Measurements from ENCODE around the gene CDH3. TPM values are rescaled to one million over a fixed set of nuclear protein-coding genes. Genes with fewer than 3 reads are reported as not detected.

Gene CDH3
- total and polyA plus RNA-seq, 2 of the 8 experiments (the other 6 are each of a cell fraction or from before 2014, with no cell fraction given): 146 to 171 TPM

GRCh38 chr16:68717684-68718083 lies 72.6 kb downstream of the CDH3 start:
- no peak overlapping the region for H3K27ac ChIP-seq (ENCODE audit: low read depth, low read length)
- no peak overlapping the region for H3K9ac ChIP-seq (replicated peaks in 1 of 4; ENCODE audit: extremely low read depth in 1 of 4, low read depth in 3 of 4, low read length in 3 of 4)
- H3K23ac ChIP-seq (ENCODE audit: insufficient read length): no peak overlapping the region
- H3K4me1 ChIP-seq (replicated peaks in 1 of 4; ENCODE audit: control insufficient read depth in 3 of 4, insufficient read depth in 4 of 4, low read length in 3 of 4): peaks cover 0 to 4% (median under 1%) of the 10 kb centered on the region in 4 experiments; a peak in 1 of 7 replicates
- H3K9me3 ChIP-seq (ENCODE audit: insufficient read depth in 2 of 2, low read depth in 1 of 2, low read length in 1 of 2): no peaks in the 10 kb centered on the region
- no peak overlapping the region for H3K4ac ChIP-seq (replicated peaks; ENCODE audit: insufficient read length, low read depth, low read length)
- no peak overlapping the region for H4K8ac ChIP-seq (ENCODE audit: extremely low read depth, insufficient read depth, low read length)
- no peak overlapping the region for H2AFZ ChIP-seq (ENCODE audit: low read length)
- H3K23me2 ChIP-seq (ENCODE audit: low read depth, low read length): no peaks in the 10 kb centered on the region
- H3K27me3 ChIP-seq (replicated peaks in 1 of 4; ENCODE audit: control insufficient read depth in 3 of 4, extremely low read depth in 1 of 4, insufficient read depth in 3 of 4, low read length in 3 of 4): no peaks in the 10 kb centered on the region
- H4K91ac ChIP-seq (replicated peaks; ENCODE audit: insufficient read length, low read length): no peak overlapping the region
- ChIA-PET POLR2A (ENCODE audit: partially characterized antibody) (interaction anchor here (1.6 kb wide), 1 partner anchor 15 kb away, joined by 3 read pairs; no protein-coding TSS in a partner anchor), CTCF (ENCODE audit: partially characterized antibody) (interaction anchor here (0.7 to 1.3 kb wide), 5 partner anchors 9 to 34 kb away, joined by 3 to 4 read pairs (median 3); partner anchors contain the start of gene CDH1)
- no CpG with 5 or more reads among the region's 4 CpGs for WGBS, 2 experiments (ENCODE audit: extremely low coverage in 1 of 2, insufficient coverage in 1 of 2, insufficient read length in 1 of 2, insufficient replicate concordance in 2 of 2, low coverage in 1 of 2, low lambda C conversion rate in 2 of 2, missing lambda C conversion rate in 1 of 2)
- no peak overlapping the region for H3K14ac ChIP-seq (ENCODE audit: insufficient read length)
- H2BK5ac ChIP-seq (ENCODE audit: low read depth, low read length): no peak overlapping the region
- H2BK15ac ChIP-seq (ENCODE audit: low read length): no peak overlapping the region
- H4K20me1 ChIP-seq (replicated peaks in 1 of 2; ENCODE audit: control insufficient read depth in 1 of 2, insufficient read depth in 2 of 2, low read length in 2 of 2): no peaks in the 10 kb centered on the region
- H3K56ac ChIP-seq (replicated peaks; ENCODE audit: insufficient read length, low read depth, low read length): no peak overlapping the region
- no peak for FAIRE-seq
- H3K79me1 ChIP-seq (ENCODE audit: low read depth, low read length): no peaks in the 10 kb centered on the region
- no peak overlapping the region for H2BK12ac ChIP-seq (ENCODE audit: low read depth, low read length)
- H4K5ac ChIP-seq (ENCODE audit: insufficient read length, low read depth, low read length): no peak overlapping the region
- H3K4me3 ChIP-seq (ENCODE audit: extremely low read depth in 1 of 4, insufficient read depth in 2 of 4, low read depth in 3 of 4, low read length in 4 of 4): no peak overlapping the region
- H2AK5ac ChIP-seq (ENCODE audit: low read depth, low read length): no peak overlapping the region
- no peaks in the 10 kb centered on the region for H3K36me3 ChIP-seq (ENCODE audit: control insufficient read depth in 2 of 4, insufficient read depth in 4 of 4, low read length in 3 of 4)
- no peak for DNase-seq (ENCODE audit: low read depth in 1 of 2, low spot score in 2 of 2)
- no peak overlapping the region for H3K4me2 ChIP-seq (ENCODE audit: insufficient read depth in 1 of 2, low read depth in 2 of 2, low read length in 2 of 2)
- no peak overlapping the region for H3K18ac ChIP-seq (ENCODE audit: extremely low read depth, low read length)
- no peak overlapping the region for H2BK120ac ChIP-seq (replicated peaks; ENCODE audit: low read depth, low read length)
- no peak overlapping the region for H2BK20ac ChIP-seq (ENCODE audit: low read length)
- no peaks in the 10 kb centered on the region for H3K79me2 ChIP-seq (ENCODE audit: control insufficient read depth in 1 of 2, insufficient read depth in 2 of 2, low read length in 2 of 2)
